Measurements from ENCODE around the gene AEBP1. TPM values are rescaled to one million over a fixed set of nuclear protein-coding genes. Genes with fewer than 3 reads are reported as not detected.

The AEBP1 gene
- total RNA-seq, 2 donors from 2014 or later, result 84.4 to 193 TPM

DNA sequence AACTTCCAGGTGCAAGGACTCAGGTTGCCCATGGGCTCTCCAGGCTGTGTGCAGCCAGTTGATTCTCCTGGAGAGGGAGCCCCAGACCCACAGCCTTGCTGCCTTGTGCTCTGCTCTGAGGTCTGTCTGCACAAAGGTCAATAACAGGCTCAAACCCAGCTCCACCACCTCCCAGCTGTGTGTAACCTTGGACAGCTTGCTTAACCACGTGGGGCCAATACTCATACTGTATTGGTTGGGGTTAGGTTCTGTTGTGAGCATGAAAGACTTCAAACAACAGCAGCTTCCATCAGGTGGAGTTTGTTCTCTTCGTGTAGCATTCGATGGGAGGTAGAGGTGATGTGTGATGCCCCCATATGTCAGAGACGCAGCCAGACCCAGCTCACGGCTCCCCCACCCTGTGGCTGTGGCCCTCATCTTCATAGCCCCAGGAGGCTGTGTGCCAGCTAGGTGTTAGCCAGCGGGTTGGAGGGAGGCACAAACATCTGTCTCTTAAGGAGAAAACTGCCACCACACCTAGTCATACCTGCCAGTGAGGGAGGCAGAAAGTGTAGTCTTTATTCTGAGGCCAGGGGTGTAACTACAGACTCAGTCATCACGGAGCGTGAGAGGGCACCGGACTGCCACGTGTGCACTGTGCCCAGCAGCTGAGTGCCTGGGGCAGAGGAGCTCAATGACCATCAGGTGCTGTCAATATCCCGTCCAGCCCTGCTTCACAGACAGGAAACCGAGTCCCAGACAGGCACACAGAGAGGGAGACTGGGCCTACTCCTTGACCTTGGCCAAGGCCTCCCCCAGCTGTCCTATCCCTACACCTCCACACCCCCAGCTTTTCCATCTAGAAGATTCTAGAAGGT, 27.3 kb downstream of the AEBP1 start:
- Histone ChIP-seq H3K27ac (peak overlapping the region; percentile 83 to 92), H3K36me3 (no peaks in the 10 kb centered on the region), H3K4me3 (no peak overlapping the region), H3K9me3 (peaks cover 0 to 8% of the 10 kb centered on the region in 2 donors), H3K27me3 (no peaks in the 10 kb centered on the region), H3K4me1 (peaks cover 0 to 61% of the 10 kb centered on the region in 2 donors)
- DNase-seq (ENCODE audit: low spot score), result no peak
- TF ChIP-seq, protein P1, sequence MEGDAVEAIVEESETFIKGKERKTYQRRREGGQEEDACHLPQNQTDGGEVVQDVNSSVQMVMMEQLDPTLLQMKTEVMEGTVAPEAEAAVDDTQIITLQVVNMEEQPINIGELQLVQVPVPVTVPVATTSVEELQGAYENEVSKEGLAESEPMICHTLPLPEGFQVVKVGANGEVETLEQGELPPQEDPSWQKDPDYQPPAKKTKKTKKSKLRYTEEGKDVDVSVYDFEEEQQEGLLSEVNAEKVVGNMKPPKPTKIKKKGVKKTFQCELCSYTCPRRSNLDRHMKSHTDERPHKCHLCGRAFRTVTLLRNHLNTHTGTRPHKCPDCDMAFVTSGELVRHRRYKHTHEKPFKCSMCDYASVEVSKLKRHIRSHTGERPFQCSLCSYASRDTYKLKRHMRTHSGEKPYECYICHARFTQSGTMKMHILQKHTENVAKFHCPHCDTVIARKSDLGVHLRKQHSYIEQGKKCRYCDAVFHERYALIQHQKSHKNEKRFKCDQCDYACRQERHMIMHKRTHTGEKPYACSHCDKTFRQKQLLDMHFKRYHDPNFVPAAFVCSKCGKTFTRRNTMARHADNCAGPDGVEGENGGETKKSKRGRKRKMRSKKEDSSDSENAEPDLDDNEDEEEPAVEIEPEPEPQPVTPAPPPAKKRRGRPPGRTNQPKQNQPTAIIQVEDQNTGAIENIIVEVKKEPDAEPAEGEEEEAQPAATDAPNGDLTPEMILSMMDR (IDR thresholded peaks at IDR 0.05), result peak in 1 of 2 donors; percentile 58

DNA sequence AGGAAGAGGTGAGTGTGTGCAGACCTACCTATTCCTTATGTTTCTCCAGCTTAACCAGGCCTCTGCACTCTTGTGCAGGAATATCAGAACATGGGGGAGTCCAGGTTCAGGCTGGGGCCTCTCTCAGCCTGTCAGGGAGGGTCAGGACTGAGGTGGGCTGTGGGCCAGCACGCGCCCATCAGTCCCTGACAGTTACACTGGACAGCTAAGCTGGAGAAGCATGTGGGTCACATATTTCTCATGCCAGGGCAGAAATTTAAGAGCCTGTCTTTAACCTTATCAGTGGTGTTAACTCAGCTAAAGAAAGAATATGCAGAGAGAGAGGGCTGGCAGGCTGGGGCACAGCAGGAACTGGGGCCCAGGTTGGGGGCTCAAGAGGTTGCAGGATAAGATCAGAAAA, 27.9 kb downstream of the AEBP1 start:
- Histone ChIP-seq H3K4me3 (no peak overlapping the region), H3K9me3 (peaks cover 0 to 5% of the 10 kb centered on the region in 2 donors), H3K4me1 (peaks cover 0 to 61% of the 10 kb centered on the region in 2 donors), H3K27ac (peak overlapping the region; percentile 83 to 92), H3K36me3 (no peaks in the 10 kb centered on the region), H3K27me3 (no peaks in the 10 kb centered on the region)
- DNase-seq (ENCODE audit: low spot score), result no peak
- TF ChIP-seq, protein P1 (IDR thresholded peaks at IDR 0.05), result no peak

DNA sequence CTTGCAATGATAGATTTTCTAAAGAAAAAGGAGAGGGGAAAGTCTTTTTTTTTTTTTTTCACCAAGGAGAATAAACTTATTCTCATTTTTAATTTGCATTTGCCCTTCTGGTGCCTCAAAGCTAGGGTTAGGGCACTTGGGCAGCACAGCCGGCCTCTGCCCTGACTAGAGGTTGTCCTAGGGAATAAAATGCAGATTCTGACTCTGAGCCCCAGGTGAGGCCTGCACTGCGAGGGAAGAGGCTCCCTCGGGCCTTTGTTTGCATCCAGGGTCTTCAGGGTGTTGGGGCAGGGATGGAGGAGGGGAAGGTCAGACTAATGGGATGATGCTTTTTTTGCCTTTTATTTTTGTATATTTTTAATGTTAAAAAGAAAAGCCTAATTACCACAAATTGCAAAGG, 29.1 kb downstream of the AEBP1 start:
- no peaks in the 10 kb centered on the region for H3K9me3 ChIP-seq
- H3K36me3 ChIP-seq, result no peaks in the 10 kb centered on the region
- H3K27me3 ChIP-seq, result no peaks in the 10 kb centered on the region
- peak overlapping the region; percentile 83 to 92 for H3K27ac ChIP-seq
- TF ChIP-seq, protein P1 (IDR thresholded peaks at IDR 0.05), result no peak
- peaks cover 0 to 56% of the 10 kb centered on the region in 2 donors for H3K4me1 ChIP-seq
- DNase-seq (ENCODE audit: low spot score), result no peak
- no peak overlapping the region for H3K4me3 ChIP-seq

DNA sequence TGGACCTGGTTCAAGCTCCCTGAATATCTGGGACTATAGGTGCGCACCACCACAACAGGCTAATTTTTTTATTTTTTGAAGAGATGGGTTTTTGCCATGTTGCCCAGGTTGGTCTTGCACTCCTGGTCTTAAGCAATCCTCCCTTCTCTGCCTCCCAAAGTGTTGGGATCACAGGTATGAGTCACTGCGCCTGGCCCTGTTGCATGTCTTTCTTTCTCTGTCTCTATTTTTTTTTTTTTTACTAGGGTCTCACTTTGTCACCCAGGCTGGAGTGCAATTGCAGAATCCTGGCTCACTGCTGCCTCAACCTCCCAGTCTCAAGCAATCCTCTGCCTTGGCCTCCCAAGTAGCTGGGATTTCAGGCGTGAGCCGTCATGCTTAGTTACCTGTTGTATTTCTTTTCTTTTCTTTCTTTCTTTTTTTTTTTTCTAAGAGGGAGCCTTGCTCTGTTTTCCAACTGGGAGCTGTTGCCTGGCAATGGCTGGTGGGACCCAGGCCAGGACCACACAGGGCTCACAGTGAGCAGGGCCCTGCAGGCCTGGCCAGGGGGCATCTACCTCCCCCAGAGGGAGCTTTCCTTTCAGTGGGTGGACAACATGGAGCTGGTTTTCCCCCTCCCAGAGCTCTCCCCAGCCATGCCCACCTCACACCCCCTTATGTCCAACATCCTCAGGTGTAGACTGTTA, 30.9 kb downstream of the AEBP1 start:
- Histone ChIP-seq H3K4me1 (peaks cover 0 to 41% of the 10 kb centered on the region in 2 donors), H3K27ac (peak overlapping the region; percentile 84 to 92), H3K36me3 (peaks cover 11% of the 10 kb centered on the region), H3K9me3 (no peaks in the 10 kb centered on the region), H3K4me3 (no peak overlapping the region), H3K27me3 (no peaks in the 10 kb centered on the region)
- no peak for DNase-seq (ENCODE audit: low spot score)
- TF ChIP-seq, protein P1 (IDR thresholded peaks at IDR 0.05), result no peak

DNA sequence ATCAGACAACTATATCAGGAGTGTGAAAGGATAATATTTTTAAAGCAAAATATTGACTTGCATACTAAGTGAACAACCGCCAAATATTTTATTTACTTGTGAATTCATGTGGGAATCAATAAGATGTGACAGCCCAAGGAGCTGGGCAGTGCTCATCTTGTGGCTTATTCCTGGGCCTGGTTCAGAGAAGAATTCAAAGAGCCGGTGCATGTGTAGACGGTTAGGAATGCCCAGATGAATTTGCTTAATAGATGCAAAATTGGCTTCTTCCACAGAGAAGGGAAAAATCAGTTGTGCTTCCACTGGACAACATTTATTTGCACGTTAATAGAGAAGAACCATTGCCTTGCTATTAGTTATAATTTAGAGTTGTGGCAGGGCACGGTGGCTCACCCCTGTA, 32.6 kb downstream of the AEBP1 start:
- TF ChIP-seq, protein P1 (IDR thresholded peaks at IDR 0.05), result no peak
- peaks cover 0 to 29% of the 10 kb centered on the region in 2 donors for H3K4me1 ChIP-seq
- H3K36me3 ChIP-seq, result peaks cover 19% of the 10 kb centered on the region
- no peaks in the 10 kb centered on the region for H3K27me3 ChIP-seq
- H3K9me3 ChIP-seq, result no peaks in the 10 kb centered on the region
- no peak for DNase-seq (ENCODE audit: low spot score)
- peak overlapping the region; percentile 84 to 92 for H3K27ac ChIP-seq
- H3K4me3 ChIP-seq, result no peak overlapping the region

Data from right atrium auricular region (tissue), 2 donors.